H7 (cell line): Measurements from ENCODE around the gene CDC42SE1. TPM values are rescaled to one million over a fixed set of nuclear protein-coding genes. Genes with fewer than 3 reads are reported as not detected.
"Not testable (repeated sequence)": the region's sequence is repeated elsewhere in the genome, so short reads cannot be mapped to it uniquely, and the experiment has no call there.

ENCODE experiments used
- DNase-seq: peaks from one replicate; pipeline ENCODE4 v3.0.0; 2012
- H3K27me3 ChIP-seq: 2 replicates; pipeline ENCODE4 v1.6.0; 2011; ENCODE audit warnings: mild to moderate bottlenecking, low read length; ENCODE audit not compliant: control insufficient read depth, insufficient read depth
- H3K36me3 ChIP-seq: replicated peaks from 2 replicates; pipeline ENCODE4 v1.5.1; 2011; ENCODE audit warnings: low read length; ENCODE audit not compliant: control insufficient read depth, insufficient read depth
- H3K4me3 ChIP-seq: 2 replicates; pipeline ENCODE4 v1.5.1; 2011; ENCODE audit warnings: low read depth, mild to moderate bottlenecking, control low read depth, low read length, moderate library complexity; ENCODE audit not compliant: insufficient read depth
- total RNA-seq: library from RNA; depleted of rRNA; stranded (reverse); fragments of >200 nt; shearing (Covaris generic); gene quantifications from 2 replicates; pipeline ENCODE4 v1.2.3, GENCODE V29; 2014; rRNA removed

Gene CDC42SE1, protein sequence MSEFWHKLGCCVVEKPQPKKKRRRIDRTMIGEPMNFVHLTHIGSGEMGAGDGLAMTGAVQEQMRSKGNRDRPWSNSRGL
- total RNA-seq, result 72.1 and 78.6 TPM in 2 replicates

GRCh38 chr1:151059109-151060006, at the start of gene CDC42SE1:
TSS of gene CDC42SE1 (minus strand) at chr1:151059622. CDS start at chr1:151055730, 3,892 bp downstream.
- DNase-seq, result peak; percentile 95
- H3K27me3 ChIP-seq, result no peaks in the 10 kb centered on the region
- H3K4me3 ChIP-seq, result peak within 1 kb of the TSS; percentile 93
- H3K36me3 ChIP-seq, result peaks cover 16% of the 10 kb centered on the region

DNA sequence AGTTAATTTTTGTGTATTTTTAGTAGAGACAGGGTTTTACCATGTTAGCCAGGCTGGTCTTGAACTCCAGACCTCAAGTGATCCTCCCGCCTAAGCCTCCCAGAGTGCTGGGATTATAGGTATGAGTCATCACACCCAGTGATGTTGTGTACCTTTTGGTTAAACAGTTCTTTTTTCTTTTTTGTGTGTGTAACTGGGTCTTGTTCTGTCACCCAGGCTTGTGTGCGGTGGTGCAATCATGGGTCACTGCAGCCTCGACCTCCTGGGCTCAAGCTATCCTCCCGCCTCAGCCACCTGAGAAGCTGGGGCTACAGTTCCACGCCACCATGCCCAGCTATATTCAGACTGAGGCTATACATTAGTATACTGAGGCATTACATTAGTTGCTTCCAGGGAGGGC, 48.9 kb upstream of the CDC42SE1 start:
- no peaks in the 10 kb centered on the region for H3K36me3 ChIP-seq
- no peak for DNase-seq
- H3K27me3 ChIP-seq, result no peaks in the 10 kb centered on the region
- H3K4me3 ChIP-seq, result no peak overlapping the region

DNA sequence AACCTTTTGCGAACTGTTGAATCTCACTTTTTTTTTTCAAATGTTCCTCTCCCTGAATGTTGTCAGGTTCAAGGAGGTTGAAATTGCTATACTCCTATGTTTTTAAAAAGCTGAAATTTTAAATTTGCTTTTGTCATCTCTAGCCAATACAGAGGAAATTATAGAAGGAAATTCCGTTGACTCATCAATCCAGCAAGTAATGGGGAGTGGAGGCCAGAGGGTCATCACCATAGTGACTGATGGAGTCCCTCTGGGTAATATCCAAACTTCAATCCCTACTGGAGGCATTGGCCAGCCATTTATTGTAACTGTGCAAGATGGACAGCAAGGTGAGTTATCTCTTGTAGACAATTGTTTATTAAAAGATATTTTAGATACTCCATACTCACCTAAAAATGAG, 47.5 kb upstream of the CDC42SE1 start:
- Histone ChIP-seq H3K27me3 (no peaks in the 10 kb centered on the region), H3K4me3 (no peak overlapping the region), H3K36me3 (no peaks in the 10 kb centered on the region)
- no peak for DNase-seq

DNA sequence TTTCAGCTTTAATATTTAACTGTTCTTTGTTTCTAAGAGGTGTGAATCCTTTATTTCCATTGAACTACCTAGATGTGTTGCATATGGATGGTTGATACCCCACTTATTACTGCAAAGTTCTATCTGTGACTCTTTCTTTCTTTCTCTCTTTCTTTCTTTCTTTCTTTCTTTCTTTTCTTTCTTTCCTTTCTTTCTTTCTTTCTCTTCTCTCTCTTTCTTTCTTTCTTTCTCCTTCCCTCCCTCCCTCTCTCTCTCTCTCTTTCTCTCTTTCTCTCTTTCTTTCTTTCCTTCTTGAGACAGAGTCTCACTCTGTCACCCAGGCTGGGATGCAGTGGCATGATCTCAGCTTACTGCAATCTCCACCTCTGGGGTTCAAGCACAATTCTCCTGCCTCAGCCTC, 45.2 kb upstream of the CDC42SE1 start:
- no peak overlapping the region for H3K4me3 ChIP-seq
- no peaks in the 10 kb centered on the region for H3K27me3 ChIP-seq
- DNase-seq, result no peak
- H3K36me3 ChIP-seq, result no peaks in the 10 kb centered on the region

GRCh38 chr1:151098126-151098525, 38.7 kb upstream of the CDC42SE1 start:
- Histone ChIP-seq H3K36me3 (no peaks in the 10 kb centered on the region), H3K27me3 (no peaks in the 10 kb centered on the region), H3K4me3 (no peak overlapping the region)
- no peak for DNase-seq

DNA sequence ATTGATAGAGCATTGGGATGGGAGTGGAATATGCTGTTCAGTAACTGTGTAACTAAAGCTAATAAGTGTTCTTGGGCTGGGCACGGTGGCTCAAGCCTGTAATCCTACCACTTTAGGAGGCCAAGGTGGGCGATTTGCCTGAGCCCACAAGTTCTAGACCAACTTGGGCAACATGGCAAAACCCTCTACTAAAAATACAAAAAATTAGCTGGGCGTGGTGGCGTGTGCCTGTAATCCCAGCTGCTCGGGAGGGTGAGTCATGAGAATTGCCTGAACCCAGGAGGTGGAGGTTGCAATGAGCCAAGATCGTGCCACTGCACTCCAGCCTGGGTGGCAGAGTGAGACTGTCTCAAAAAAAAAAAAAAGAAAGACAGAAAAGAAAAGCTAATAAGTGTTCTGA, 38.0 kb upstream of the CDC42SE1 start:
- not testable (repeated sequence) for H3K27me3 ChIP-seq, H3K36me3 ChIP-seq, DNase-seq, H3K4me3 ChIP-seq

DNA sequence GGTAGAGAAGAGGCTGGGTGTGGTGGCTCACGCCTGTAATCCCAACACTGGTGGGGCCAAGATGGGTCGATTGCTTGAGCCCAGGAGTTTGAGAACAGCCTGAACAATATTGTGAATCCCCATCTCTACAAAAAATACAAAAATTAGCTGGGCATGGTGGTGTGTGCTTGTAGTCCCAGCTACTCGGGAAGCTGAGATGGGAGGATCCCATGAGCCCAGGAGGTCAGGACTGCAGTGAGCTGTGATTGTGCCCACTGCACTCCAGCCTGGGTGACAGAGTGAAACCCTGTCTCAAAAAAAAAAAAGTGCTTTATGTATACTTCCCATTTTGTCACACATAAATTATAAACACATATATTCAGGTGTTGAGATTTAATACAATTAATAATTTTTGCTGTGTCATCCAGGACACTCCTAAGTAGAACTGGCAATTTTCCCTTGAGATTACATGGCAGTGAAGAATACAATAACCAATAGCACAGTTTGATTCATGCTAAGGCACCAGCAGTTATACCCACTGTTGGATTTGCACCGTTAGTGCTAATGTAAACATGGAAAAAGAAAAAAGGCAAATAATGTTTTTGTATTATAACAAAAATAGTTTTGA, 26.6 kb upstream of the CDC42SE1 start:
- DNase-seq, result no peak
- Histone ChIP-seq H3K4me3 (no peak overlapping the region), H3K36me3 (no peaks in the 10 kb centered on the region), H3K27me3 (no peaks in the 10 kb centered on the region)

DNA sequence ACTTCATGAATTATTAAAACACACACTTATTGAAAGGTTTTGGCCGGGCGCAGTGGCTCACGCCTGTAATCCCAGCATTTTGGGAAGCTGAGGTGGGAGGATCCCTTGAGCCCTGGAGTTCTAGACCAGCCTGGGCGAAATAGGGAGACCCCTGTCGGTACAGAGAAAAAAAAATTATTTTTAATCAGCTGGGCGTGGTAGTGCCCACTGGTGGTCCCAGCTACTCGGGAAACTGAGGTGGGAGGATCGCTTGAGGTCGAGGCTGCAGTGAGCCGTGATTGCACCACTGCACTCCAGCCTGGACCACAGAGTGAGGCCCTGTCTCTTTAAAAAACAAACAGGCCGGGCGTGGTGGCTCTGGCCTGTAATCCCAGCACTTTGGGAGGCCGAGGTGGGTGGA, 12.8 kb upstream of the CDC42SE1 start:
- DNase-seq, result peak; percentile 2
- H3K4me3 ChIP-seq, result no peak overlapping the region
- no peaks in the 10 kb centered on the region for H3K36me3 ChIP-seq
- H3K27me3 ChIP-seq, result no peaks in the 10 kb centered on the region

DNA sequence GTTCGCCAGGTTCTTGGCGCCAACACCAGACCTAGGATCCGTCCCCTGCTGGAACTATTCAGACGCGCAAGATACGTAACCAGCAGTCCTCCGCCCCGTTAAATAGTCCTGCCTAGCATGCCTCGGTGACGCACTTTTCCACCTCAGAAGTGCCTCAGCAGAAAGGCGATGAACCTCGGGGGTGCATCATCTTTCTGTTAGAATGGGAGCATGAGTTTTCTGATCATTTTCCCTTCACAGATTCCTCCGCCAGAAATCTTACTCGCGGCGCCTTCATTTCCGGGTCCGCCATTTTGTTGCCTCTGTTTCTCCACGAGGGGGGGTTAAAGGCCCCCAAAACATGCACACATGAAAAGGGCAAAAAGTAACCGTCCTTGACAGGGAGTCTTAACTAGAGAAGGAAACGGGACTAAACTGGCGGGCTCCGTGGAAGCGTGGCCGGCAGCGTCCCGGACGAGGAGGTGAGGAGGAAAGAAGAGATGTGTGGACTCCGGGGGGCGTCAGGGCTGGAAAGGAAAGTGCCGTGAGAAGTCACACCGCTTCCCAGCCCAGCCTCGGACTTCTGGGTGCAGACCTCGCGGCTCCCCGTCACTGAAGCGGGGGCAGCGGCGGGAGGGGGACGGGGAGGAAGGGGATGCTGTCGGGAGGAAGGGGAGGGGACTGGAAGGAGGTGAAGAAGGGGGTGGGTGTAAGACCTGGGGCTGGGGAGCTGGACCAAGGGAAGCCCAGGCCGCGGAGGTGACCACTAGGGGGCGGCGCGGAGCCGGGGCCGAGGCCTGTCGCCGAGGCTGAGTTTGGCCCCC, 11.3 kb upstream of the CDC42SE1 start, which contains the start of gene GABPB2:
GABPB2 (plus strand) TSS at position 288 of the 803 bp plus-strand sequence. CDS start 17,429 bp downstream, outside the sequence.
- Histone ChIP-seq H3K27me3 (no peaks in the 10 kb centered on the region), H3K36me3 (no peaks in the 10 kb centered on the region; the same call in 1 of the 2 replicates), H3K4me3 (peak within 1 kb of the TSS; percentile 79)
- peak; percentile 97 for DNase-seq

GRCh38 chr1:151069103-151069486, 9.7 kb upstream of the CDC42SE1 start:
- H3K4me3 ChIP-seq, result no peak overlapping the region
- DNase-seq, result no peak
- no peaks in the 10 kb centered on the region for H3K27me3 ChIP-seq
- H3K36me3 ChIP-seq, result no peaks in the 10 kb centered on the region; the same call in none of the 2 replicates

GRCh38 chr1:151067185-151067584, 7.8 kb upstream of the CDC42SE1 start:
- Histone ChIP-seq H3K36me3 (no peaks in the 10 kb centered on the region; the same call in none of the 2 replicates), H3K27me3 (no peaks in the 10 kb centered on the region), H3K4me3 (no peak overlapping the region)
- no peak for DNase-seq

GRCh38 chr1:151065089-151065645, 5.7 kb upstream of the CDC42SE1 start:
- H3K27me3 ChIP-seq, result no peaks in the 10 kb centered on the region
- no peaks in the 10 kb centered on the region; the same call in none of the 2 replicates for H3K36me3 ChIP-seq
- no peak for DNase-seq
- no peak overlapping the region for H3K4me3 ChIP-seq

DNA sequence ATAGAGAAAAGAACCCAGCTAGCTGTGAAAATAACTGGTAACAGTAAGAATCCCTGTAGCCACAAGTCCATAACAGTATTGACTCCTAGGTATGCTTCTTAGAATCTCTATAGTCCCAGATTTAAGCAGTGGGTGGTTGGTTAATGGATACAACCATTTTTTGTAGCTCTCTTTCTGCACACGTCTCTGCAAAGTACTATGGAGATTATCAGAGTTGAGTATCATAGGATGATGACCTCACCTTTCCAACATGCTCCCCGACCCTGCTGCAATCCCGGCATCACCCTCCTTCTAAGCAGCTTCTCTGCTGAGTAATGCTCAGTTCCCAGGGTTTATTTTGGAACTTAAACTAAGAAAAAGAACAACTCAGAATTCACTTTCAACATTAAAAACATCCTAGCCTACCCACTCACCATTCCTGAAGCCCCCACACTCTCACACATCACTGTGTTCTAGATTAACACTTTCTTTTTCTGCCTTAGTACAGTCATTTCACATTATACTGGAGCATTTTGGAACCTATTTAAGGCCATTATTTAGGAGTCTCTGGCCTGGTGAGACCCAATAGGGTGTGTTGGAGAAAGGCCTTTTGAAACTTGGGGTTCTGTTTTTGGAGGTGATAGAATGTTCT, 3.4 kb upstream of the CDC42SE1 start:
- H3K36me3 ChIP-seq, result no peaks in the 10 kb centered on the region; the same call in none of the 2 replicates
- no peak overlapping the region for H3K4me3 ChIP-seq
- no peaks in the 10 kb centered on the region for H3K27me3 ChIP-seq
- no peak for DNase-seq
